ENCODE data around the gene TAC3.

DNA sequence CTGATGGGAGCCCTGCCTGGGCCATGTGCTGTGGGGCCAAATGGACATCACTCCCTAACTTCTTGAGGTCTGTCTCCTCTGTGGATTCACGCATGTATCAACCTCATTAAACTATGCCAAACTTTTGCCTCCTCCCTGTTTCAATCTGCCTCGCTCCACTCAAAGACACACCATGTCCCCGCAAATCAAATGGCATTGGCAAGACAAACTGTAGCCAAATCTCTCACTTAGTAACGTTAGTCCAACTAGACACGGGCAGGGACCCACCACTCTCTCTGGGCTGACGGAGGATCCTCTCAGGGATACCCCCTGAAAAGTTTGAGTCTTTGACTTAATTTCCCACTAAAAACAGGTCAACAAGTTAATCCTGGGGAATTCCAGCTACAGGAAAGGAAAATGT lies 18.0 kb downstream of the TAC3 start:
- TF ChIP-seq, protein P1, sequence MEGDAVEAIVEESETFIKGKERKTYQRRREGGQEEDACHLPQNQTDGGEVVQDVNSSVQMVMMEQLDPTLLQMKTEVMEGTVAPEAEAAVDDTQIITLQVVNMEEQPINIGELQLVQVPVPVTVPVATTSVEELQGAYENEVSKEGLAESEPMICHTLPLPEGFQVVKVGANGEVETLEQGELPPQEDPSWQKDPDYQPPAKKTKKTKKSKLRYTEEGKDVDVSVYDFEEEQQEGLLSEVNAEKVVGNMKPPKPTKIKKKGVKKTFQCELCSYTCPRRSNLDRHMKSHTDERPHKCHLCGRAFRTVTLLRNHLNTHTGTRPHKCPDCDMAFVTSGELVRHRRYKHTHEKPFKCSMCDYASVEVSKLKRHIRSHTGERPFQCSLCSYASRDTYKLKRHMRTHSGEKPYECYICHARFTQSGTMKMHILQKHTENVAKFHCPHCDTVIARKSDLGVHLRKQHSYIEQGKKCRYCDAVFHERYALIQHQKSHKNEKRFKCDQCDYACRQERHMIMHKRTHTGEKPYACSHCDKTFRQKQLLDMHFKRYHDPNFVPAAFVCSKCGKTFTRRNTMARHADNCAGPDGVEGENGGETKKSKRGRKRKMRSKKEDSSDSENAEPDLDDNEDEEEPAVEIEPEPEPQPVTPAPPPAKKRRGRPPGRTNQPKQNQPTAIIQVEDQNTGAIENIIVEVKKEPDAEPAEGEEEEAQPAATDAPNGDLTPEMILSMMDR (IDR thresholded peaks at IDR 0.05), result no peak
- no peak for TF ChIP-seq POLR2A (IDR thresholded peaks at IDR 0.05)
